SK-N-SH (cell line): ENCODE measurements around the gene CDK6.

Experiments used
- CHD2 ChIP-seq: fragments of 150-350 bp; IDR thresholded peaks from 2 replicates; pipeline ENCODE4 v1.6.1; 2018; ENCODE audit warnings: low read length; ENCODE audit not compliant: partially characterized antibody
- FOSL2 ChIP-seq: IDR thresholded peaks from 2 replicates; pipeline ENCODE4 v1.4.0; 2012; ENCODE audit warnings: low read depth, mild to moderate bottlenecking, moderate library complexity, borderline replicate concordance
- GATA2 ChIP-seq: sonication (generic); formaldehyde crosslinking; IDR thresholded peaks from 2 replicates; pipeline ENCODE4 v1.5.0; 2020; ENCODE audit warnings: mild to moderate bottlenecking, missing genetic modification reagents
- MXI1 ChIP-seq: IDR thresholded peaks from 2 replicates; pipeline ENCODE4 v1.6.1; 2012; ENCODE audit warnings: mild to moderate bottlenecking, low read depth, low read length, improper control_type of control experiment
- POLR2AphosphoS5 ChIP-seq: IDR thresholded peaks from 2 replicates; pipeline ENCODE4 v1.6.1; 2012; ENCODE audit warnings: low read depth, low read length
- RCOR1 ChIP-seq: fragments of 150-350 bp; IDR thresholded peaks from 2 replicates; pipeline ENCODE4 v1.6.1; 2017; ENCODE audit warnings: antibody characterized with exemption, low read length
- TCF12 ChIP-seq: IDR thresholded peaks from 2 replicates; pipeline ENCODE4 v1.4.0; 2012
- TF ChIP-seq, protein P1 (sequence below): fragments of 200-600 bp; sonication (generic); IDR thresholded peaks from 2 replicates; pipeline ENCODE4 v1.6.1; 2017; ENCODE audit warnings: antibody characterized with exemption, mild to moderate bottlenecking, moderate library complexity
- TF ChIP-seq, protein P2 (sequence below): IDR thresholded peaks from 2 replicates; pipeline ENCODE4 v1.6.1; 2012; ENCODE audit warnings: mild to moderate bottlenecking, low read depth, low read length, moderate library complexity

DNA sequence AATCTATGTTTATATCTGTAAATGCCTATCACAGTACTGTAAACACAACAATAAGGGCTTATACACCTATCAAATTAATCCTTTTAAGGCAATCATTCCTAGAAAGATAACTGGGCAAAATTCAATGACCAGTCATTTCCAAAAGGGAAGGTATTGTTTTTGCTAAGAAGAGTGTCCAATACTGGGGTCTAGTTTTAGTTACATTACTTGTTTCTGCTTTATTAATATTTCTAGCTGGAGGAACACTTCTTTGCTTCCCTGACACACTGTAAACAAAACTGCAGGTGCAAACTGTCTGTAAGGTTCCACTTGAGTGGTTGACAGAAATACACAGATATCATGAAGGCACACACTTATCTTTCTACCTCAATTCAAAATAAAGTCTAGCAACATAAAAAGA, 162.0 kb downstream of the CDK6 start:
- no peak for TF ChIP-seq POLR2AphosphoS5
- TF ChIP-seq, protein P1, sequence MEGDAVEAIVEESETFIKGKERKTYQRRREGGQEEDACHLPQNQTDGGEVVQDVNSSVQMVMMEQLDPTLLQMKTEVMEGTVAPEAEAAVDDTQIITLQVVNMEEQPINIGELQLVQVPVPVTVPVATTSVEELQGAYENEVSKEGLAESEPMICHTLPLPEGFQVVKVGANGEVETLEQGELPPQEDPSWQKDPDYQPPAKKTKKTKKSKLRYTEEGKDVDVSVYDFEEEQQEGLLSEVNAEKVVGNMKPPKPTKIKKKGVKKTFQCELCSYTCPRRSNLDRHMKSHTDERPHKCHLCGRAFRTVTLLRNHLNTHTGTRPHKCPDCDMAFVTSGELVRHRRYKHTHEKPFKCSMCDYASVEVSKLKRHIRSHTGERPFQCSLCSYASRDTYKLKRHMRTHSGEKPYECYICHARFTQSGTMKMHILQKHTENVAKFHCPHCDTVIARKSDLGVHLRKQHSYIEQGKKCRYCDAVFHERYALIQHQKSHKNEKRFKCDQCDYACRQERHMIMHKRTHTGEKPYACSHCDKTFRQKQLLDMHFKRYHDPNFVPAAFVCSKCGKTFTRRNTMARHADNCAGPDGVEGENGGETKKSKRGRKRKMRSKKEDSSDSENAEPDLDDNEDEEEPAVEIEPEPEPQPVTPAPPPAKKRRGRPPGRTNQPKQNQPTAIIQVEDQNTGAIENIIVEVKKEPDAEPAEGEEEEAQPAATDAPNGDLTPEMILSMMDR: no peak
- TF ChIP-seq GATA2 (CRISPR knock-in tag): no peak
- TF ChIP-seq, protein P2, sequence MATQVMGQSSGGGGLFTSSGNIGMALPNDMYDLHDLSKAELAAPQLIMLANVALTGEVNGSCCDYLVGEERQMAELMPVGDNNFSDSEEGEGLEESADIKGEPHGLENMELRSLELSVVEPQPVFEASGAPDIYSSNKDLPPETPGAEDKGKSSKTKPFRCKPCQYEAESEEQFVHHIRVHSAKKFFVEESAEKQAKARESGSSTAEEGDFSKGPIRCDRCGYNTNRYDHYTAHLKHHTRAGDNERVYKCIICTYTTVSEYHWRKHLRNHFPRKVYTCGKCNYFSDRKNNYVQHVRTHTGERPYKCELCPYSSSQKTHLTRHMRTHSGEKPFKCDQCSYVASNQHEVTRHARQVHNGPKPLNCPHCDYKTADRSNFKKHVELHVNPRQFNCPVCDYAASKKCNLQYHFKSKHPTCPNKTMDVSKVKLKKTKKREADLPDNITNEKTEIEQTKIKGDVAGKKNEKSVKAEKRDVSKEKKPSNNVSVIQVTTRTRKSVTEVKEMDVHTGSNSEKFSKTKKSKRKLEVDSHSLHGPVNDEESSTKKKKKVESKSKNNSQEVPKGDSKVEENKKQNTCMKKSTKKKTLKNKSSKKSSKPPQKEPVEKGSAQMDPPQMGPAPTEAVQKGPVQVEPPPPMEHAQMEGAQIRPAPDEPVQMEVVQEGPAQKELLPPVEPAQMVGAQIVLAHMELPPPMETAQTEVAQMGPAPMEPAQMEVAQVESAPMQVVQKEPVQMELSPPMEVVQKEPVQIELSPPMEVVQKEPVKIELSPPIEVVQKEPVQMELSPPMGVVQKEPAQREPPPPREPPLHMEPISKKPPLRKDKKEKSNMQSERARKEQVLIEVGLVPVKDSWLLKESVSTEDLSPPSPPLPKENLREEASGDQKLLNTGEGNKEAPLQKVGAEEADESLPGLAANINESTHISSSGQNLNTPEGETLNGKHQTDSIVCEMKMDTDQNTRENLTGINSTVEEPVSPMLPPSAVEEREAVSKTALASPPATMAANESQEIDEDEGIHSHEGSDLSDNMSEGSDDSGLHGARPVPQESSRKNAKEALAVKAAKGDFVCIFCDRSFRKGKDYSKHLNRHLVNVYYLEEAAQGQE: no peak
- no peak for TF ChIP-seq RCOR1
- TF ChIP-seq CHD2: no peak
- TF ChIP-seq MXI1: no peak
- no peak for TF ChIP-seq TCF12
- no peak for TF ChIP-seq FOSL2
